H4 (cell line): ENCODE data around the gene ADARB1. TPM values are rescaled to one million over a fixed set of nuclear protein-coding genes. Genes with fewer than 3 reads are reported as not detected.

ENCODE experiments used
- DNase-seq: peaks from one replicate; pipeline ENCODE4 v3.0.0-alpha.2; 2015; ENCODE audit warnings: low spot score
- total RNA-seq: library from RNA; depleted of rRNA; stranded (reverse); fragments of >200 nt; shearing (Covaris generic); gene quantifications from 2 replicates; pipeline ENCODE4 v1.2.3, GENCODE V29; 2014

The ADARB1 gene
- total RNA-seq, 1 experiment from 2014 or later = 10.2 TPM

DNA sequence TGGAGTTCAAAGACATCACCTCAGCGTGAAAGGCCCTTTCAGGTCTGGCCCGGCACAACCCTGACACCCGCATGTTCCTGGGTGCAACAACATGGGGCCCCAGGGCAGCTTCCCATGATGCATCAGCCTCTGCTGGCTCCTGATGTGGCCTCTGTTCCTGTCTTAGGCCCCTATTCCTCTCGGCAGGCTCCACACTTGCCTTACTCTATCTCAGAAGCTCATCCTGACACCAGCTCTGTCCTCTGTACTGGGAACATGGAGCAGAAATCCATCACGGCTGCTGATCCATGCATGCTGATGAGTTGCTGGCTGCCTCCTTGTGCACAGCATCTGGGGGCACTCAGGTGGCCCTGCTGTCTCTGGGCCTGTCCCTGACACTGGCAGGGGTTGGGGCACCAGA, 74.6 kb downstream of the ADARB1 start:
- DNase-seq = no peak

DNA sequence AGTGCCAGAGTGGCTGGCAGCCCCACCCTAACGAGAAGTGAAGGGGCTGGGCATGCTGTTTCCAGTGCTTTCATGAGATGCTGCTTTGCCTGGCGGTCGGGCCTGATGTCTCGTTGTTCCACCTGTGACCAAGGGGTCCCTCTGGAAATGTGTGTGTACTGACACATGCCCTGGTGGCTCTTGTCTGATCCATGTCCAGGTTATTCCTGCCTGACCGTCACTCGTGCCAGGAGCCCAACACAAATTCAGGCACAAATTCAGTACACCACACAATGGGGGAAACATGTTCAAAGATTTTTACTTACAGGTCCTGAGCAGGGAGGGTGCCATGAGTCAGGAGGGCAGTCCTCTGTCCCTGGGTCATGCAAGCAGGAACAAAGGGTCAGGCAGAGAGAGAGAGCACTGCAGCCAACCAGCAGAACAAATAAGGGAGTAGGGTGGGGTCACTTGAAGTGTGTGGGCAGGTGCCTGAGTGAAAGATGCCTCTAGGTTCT, 76.3 kb downstream of the ADARB1 start:
- no peak for DNase-seq

DNA sequence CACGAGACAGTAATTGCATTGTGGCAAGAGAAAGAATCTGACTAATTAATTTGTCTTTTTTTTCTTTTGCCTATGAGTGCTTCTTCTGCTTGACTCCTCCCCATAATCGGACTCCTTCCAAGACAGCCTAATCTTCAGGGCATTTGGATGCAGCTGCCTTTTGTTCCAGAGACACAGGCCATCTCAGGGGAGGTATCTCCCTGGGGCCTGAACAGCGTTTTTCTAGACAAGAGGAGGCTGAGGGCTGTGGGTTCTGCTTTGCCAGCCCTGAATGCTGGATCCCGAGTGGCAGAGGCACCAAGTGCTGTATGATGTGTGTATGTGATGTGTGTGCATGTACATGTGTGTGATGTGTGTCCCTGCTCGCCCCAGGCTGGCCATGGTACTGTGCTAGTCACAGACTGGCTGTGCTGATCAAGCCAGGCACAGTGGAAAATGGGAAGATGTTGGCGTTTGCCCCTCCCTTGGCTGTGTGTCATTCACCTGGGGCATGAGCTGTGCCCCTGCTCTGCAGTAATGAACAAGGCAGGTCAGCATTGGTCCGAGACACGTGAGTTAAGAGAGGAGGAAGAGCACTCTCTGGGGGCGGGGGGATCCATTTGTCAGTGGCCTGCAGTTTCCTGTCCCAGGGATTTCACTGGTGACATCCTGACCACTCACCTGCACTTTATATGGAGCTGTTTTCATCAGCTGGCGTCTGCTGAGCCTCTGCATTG, 77.2 kb downstream of the ADARB1 start:
- DNase-seq = no peak

DNA sequence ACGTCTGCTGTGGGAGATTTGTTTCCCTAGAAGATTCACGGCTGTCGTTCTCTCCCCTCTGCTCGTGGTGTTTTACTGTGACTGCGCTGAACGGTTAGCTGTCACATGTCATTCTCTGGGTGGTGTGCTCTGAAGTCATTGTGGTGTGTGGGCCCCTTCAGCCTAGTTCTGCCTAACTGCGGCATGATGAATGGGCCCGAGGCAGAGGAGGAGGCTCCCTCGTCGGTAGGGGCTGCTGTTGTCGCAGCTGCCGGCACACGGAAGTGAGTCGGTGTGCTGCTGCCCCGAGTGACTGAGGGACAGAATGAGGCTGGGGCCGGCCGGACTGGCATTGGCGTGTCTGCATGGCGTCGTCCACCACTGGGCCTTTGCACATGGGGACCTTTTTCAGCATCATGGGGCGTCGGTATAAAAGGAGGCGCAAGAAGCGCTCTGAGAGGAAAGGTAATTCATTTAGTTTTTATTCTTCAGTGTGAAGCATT, 77.9 kb downstream of the ADARB1 start:
- DNase-seq = no peak

DNA sequence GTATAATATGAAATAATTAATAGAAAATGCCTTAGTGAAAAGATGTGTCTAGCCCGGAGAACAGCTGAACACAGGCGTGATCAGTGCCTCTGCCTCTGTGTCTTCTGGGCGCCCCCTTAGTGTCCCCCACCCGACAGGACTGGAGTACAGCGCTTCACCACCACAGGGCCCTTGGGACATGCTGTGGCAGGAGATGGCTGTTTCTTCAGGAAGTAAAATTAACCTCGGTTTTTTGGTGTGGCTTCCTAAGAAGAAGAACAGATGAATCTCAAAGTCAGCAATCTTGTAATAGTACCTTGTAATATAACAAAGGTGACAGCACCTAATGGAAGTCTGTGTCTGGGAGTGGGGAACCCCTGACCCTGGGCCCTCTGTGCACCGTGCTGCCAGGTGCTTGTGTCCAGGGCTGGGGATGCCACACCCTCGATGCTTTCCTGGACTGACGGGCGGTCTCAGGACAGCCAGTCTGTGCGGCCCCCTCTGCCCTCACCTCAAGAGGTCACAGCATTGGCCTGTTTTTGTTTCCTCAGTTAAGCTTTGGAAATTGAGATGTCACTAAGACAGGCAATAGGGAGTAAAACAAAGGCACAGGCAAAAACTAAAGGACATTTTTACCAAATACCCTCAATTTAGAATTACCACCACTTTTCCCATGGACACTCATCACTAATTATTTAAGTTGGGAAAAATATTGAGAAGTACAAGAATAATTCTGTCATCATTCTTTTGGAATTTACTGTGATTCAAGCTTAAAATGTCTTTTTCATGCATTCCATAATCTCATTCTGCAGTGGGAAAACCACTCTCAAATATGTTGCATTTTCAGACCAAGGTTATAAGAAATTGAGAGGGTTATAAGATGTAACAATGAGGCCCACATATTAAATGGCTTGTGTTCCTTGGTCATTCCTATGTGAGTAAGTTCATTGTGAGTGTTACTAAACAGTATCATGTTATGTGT, 79.3 kb downstream of the ADARB1 start:
- no peak for DNase-seq

DNA sequence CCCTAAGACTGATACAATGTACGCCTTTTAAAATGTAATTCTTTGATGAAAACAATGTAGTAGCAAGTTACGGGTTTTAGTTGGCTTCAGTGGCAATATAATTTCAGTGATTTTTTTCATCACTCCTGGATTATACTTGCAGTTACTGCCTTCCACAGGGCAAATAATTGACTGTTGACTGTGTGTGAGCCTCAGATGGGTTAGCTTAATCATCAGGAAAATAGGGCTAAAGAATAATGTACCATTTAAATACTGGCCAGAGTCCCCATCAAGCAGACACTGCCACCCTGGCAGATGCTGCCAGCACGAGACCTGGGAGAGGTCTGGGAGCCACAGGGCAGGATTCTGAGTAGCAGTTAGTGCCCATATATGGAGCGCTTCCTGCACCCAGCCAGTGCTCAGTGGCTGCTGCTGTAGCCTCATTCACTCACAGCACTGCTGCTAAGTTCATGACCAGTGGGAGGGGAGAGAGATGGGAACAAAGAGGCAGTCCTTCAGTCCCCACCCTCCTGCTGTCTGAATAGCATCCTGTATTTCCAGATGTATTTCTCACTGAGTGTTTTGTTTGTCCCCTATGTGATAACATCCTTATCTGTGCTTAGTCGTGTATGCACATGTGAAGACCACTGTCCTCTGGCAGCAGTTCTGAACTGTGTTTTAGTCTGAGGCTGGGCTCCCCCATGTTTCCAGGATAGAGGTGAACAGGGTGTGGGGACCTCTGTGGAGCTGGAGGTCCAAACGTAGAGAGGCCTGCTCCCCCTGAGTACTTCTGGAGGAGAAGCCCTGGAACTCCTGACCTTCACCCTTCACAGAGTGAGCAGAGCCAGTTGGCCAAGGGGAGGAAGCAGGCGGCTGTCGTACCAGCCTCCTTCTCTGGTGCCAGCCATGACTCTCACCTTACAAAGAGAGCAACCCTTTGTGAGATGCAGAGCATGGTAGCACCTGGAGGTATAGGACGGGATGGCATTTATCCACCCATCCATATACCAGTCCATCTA, 80.4 kb downstream of the ADARB1 start:
- DNase-seq = peak; percentile 42

DNA sequence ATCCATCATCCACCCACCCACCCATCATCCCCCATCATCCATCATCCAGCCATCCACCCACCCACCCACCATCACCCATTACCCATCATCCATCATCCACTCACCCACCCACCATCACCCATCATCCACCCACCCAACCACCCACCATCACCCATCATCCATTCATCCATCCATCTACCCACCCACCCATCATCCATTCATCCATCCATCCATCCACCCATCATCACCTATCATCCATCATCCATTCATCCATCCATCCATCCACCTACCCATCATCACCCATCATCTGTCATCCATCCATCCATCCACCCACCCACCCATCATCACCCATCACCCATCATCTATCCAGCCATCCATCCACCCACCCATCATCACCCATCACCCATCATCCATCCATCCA, 81.5 kb downstream of the ADARB1 start:
- no peak for DNase-seq

DNA sequence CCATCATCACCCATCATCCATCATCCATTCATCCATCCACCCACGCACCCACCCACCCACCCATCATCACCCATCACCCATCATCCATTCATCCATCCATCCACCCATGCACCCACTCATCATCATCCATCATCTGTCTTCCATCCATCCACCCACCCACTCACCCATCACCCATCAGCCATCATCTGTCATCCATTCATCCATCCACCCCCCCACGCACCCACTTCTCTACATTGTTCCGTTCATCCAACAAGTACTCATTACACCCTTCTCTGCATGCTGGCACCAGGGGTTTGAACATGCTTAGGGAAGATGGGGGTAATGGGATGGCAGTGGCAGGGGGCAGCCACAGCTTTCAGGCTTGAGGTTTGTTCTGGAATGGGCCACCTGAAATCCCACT, 82.1 kb downstream of the ADARB1 start:
- DNase-seq = no peak

DNA sequence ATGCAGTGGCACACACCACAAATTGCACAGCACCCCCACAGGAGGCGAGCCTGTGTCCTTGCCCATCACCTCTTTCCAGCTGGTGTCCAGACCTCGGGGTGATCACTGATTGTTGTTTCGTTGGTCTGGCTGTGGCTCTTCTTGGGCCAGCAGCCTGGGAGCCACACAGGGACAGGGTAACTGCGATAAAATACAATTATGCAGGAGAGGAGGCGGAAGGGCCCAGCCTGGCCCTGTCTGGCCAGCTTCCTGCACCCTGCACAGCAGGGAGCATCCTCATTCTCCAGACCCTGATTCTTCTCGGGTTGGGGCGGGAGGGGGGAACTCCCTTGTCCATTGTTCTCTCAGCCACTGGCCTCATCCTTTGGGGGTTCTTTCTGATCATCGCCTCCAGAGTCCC, 83.6 kb downstream of the ADARB1 start:
- DNase-seq = no peak

DNA sequence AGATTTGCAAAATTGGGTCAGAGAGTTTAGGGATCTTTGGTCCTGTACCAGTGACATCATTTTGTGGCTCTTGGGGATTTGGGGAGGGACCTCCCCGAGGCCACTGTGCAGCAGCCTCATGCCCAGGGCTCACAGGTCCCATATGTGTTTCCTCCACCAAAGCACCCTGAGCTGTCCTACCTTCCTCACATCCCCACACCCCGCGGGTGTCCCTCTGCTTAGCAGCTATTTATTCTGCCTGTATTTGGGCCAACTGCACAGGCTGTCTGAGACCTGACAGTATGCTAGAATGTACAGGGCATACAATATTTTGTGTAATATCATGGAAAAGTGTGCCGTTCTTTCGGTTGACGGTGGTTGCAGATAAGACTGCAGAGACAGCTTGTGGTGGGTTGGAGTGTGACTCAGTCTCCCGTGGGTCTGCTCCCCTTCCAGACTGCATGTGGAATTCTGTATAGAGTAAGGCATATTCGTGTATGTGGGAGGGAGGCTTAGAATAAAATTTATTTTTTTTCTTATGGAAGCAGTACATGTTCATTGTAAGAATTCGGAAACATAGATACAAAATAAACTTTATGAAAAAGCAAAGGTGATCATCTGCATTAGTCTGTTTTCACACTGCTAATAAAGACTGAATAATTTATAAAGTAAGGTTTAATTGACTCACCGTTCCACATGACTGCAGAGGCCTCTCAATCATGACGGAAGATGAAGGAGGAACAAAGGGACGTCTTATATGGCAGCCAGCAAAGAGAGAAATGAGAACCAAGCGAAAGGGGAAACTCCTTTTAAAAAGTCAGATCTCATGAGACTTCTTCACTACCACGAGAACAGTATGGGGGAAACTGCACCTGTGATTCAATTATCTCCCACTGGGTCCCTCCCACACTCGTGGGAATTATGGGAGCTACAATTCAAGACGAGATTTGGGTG, 84.4 kb downstream of the ADARB1 start:
- DNase-seq = no peak

DNA sequence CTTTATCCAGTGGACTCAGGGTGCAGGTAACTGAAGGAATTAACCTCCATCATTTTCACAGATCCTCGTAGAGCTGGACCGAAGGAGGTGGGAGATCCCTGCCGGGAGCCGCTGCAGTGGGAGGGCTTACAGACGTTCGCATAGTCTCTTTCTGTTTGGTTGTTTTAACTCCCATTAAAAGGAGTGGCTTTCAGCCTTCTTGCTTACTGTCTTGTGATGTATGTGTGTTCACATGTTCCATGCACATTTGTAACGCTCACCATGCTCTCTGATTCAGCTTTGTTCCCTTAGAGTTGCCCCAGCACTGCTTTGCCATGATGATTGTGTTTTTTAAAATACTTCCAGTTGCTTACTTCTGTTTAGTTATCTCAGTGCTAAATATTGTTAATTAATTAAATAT, 85.8 kb downstream of the ADARB1 start:
- no peak for DNase-seq

DNA sequence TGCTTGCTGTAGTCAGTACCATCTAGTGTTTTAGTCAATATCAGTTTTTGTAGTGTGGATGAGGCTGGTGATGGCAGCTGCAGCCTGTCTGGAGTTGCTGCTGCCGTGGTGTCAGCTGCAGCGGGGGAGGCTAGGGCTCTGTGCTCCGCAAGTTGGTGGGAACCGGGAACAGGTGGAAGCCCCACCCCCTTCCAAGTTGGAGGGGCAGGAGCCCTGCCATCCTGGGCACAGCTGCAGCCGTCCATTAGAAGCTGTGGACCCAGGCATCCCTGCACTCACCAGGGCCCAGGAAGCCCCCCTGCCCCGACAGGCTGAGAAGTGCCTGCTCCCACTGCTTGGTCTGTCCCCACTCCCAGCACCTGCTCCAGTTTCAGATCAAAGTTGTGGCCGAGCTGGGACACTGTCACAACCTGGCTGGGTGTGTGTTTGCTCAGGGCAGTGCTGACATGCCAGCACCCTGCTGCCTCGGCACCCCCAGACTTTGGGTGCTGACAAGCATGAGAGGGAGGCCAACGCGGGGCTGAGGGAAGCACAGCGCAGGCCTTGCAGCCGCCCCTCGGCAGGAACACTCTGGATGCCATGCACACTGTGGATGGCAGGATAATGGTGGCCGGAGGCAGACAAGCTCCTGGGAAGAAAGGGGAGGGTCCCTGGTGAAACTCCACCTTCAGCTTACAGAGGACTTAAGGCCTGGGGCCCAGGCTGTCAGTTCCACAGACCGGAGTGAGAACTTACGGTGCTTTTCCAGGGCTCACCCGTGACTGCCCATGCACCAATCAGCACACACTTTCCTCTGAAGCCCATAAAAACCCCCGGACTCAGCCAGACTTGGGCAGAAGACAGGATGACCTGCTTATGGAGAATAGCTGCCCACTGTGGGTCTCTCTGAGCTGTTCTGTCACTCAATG, 86.9 kb downstream of the ADARB1 start:
- no peak for DNase-seq

DNA sequence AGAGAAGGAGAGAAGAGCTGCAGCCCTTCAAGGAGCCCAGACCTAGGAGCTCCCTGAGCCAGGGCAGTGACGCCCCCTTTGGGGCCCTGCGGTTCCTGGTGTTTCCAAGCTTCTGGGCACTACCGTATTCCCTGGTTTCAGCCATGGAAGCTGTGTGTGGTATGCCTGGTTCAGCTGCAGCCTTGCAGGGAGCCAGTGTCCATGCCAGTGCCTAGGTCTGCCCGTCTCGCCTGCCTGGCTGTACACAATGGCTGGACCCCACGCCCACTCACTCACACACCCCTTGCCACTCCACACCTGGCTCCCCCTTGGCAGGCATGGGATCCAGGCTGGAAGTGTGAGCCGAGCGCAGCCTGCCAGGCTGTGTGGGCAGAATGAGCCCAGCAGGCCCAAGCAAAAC, 87.7 kb downstream of the ADARB1 start:
- no peak for DNase-seq

DNA sequence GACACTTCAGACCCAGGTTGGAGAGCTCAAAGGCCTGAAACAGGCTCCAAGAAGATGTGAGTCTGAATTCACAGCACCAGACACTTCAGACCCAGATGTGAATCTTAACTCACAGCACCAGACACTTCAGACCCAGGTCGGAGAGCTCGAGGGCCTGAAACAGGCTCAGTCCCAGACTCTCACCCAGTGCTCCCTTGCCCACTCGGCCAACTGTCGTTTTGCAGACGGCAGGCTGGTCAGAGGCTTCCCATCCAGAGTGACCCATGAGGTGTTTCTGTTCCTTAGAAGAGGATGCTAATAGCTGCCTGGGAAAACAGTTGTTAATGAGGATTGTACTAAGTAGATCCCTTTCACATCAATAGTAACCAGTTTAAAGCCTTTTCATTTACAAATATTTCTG, 88.4 kb downstream of the ADARB1 start:
- no peak for DNase-seq

DNA sequence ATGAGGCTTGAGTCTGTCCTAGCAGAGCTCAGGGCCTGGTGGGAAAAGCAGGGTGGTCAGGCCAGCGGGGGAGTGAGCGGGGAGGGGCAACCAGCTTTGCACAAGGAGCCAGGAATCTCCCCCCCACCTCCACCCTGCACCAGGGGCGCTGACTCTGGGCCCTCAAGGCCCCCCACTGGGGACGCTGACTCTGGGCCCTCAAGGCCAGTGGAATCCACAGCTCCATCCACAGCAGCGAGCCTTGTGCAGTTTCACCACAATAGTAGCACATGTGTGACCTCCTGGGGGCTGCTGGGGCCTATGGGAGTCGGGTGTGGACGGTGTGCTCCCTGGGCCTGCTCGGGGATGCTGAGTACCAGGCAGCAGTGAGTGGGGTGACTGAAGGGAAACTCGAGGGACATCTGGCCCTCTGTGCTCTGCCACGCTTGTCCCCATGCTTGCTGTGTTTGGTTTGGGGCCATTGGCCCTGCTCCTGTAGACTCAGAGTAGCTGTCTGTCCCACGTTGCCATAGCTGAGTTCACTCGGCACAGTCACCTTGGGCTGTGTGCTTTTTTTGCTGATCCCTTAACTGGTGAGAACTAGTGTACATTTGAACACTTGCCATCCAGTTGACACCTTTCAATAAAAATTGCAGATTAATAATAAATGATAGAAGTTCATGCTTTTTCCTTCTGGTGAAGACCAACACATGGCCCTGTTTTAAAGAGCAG, 89.2 kb downstream of the ADARB1 start:
- no peak for DNase-seq

DNA sequence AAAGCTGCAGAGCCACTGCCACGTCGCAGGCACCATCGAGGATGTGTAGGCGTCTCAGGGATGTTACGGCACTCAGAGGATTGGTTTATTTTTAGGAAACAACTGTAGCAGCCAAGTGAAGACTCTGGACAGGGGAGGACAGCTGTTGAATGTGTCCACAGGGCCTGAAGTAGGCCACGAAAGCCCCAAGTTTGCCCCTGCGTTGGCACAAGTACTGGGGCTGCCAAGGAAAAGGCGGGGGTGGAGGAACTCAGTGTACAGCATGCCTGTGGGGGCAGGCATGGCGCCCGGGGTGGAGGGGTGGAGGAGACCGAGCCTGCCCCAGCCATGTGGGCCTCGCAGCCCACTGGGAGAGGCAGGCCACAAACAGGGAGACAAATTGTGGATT, 89.7 kb downstream of the ADARB1 start:
- DNase-seq = no peak

DNA sequence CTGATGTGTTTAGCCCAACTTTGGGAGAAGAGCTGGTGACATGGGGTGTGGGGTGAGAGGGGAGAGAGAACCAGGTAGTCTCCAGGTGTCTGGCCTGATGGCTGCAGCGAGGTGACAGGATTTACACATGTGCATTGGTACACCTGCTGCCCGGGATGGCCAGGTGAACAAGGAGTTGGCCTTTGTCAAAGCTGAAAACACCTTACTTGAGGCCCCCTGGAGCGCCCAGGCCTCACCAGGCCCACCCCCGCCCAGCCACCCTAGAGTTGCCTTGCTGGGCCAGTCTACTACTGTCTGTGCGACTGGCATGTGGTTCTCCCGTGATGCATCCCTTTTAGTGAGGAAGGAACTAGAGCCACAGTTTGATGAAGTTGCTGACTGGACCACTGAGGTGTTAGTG, 90.5 kb downstream of the ADARB1 start:
- DNase-seq = no peak

DNA sequence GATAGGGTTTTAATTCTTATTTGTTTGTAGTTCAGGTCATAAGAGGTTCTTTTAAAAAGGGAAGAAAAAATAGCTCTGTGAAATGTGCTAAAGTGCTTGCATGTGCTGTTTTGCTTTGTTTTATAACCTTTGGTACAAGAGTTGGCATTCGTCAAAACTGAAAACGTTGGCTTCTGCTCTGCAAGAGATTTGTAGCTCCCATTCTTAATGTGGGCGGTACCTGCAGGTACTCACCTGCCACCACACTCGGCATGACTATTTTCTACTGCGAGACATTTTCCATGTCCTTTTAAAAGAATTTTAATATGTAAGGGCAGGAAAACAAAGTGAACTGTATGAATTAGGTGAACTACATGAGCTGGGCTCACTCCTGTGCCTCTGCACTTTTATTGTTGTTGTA, 92.6 kb downstream of the ADARB1 start:
- no peak for DNase-seq

DNA sequence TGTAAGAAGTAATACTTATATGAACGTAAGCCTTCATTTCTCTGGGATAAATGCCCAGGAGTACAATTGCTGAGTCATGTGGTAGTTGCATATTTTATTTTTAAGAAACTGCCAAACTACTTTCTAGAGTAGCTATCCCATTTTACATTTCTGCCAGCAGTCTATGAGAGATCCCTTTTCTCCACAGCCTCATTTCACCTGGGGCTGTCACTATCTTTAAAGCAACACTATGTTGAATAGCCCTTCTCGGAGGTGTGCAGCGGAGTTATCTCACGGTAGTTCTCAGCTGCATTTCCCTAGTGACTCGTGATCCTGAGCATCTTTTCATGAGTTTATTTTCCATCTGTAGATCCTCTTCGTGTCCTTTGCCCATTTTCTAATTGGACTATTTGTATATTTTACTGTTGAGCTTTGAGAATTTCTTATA, 93.4 kb downstream of the ADARB1 start:
- no peak for DNase-seq
